Activated CD8-positive, alpha-beta T cell treated with anti-CD3 and anti-CD28 coated beads for 36 hours (primary cell): ENCODE measurements around the gene TEX29. TPM values are rescaled to one million over a fixed set of nuclear protein-coding genes. Genes with fewer than 3 reads are reported as not detected.

ENCODE experiments used
- ATAC-seq: fragments of 200-7000 bp; cut with Tn5 transposase; one replicate; pipeline ENCODE4 v1.10.0; 2021; ENCODE audit warnings: mild to moderate bottlenecking, moderate library complexity
- CTCF ChIA-PET: fragments of 350-600 bp; sonication (Branson Sonifier 250); formaldehyde crosslinking; loops from one replicate; lab custom pipeline; 2021; ENCODE audit warnings: antibody characterized with exemption; lab: Charles Lee
- POLR2A ChIA-PET: fragments of 350-600 bp; sonication (Branson Sonifier 250); formaldehyde crosslinking; loops from one replicate; lab custom pipeline; 2021; ENCODE audit warnings: antibody characterized with exemption; lab: Charles Lee
- DNase-seq: peaks from one replicate; pipeline ENCODE4 v3.0.0-alpha.2; 2020
- H3K27ac Mint-ChIP-seq: one replicate; pipeline ENCODE4 v1.8.0; 2021; ENCODE audit warnings: mild to moderate bottlenecking, mixed read lengths
- H3K27me3 Mint-ChIP-seq: one replicate; pipeline ENCODE4 v1.8.0; 2021; ENCODE audit warnings: mixed read lengths
- H3K36me3 Mint-ChIP-seq: one replicate; pipeline ENCODE4 v1.8.0; 2021; ENCODE audit warnings: low read depth, mixed read lengths
- H3K4me1 Mint-ChIP-seq: one replicate; pipeline ENCODE4 v1.8.0; 2021; ENCODE audit warnings: low read depth, mixed read lengths
- H3K4me3 Mint-ChIP-seq: one replicate; pipeline ENCODE4 v1.8.0; 2021; ENCODE audit warnings: mild to moderate bottlenecking, moderate library complexity, mixed read lengths
- H3K9me3 Mint-ChIP-seq: one replicate; pipeline ENCODE4 v1.8.0; 2021; ENCODE audit warnings: mixed read lengths
- intact Hi-C: fragments of 100-400 bp; cut with micrococcal nuclease; formaldehyde crosslinking; loops from one replicate; pipeline ENCODE4 v1.10.0; 2022
- total RNA-seq, 2 experiments: library from RNA; stranded (reverse); gene quantifications; one replicate each; pipeline ENCODE4 v1.2.3, GENCODE V29; 2021
- TF ChIP-seq, protein P1 (sequence below): fragments of 200-600 bp; IDR thresholded peaks from one replicate; pipeline ENCODE4 v1.8.0; 2022; ENCODE audit warnings: antibody characterized with exemption, mild to moderate bottlenecking

The TEX29 gene
- total RNA-seq, 2 experiments from 2014 or later = 0.50 to 0.67 TPM

DNA sequence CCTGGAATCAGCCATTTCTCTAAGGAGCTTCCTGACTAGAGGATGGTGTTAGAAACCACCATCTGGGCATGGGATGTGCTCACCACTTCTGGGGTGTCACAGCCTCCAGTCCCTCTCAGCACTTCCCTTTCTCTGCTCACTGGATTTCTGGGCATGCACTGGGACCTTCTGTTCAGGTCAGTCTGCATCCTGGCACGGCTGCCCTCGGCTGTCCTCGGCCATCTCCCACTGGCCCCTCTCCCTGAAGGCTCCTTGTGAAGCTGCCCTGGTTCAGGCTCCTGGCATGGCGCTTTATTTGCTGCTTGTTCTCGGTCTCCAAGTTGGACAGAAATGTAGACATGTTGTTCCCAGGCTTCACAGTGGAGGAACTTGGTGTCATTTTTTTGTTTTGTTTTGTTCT is 60.0 kb downstream of the TEX29 start:
- Mint-ChIP-seq H3K27ac (no peak overlapping the region), H3K4me1 (peaks cover 16% of the 10 kb centered on the region), H3K36me3 (no peaks in the 10 kb centered on the region), H3K9me3 (no peaks in the 10 kb centered on the region), H3K4me3 (no peak overlapping the region), H3K27me3 (no peaks in the 10 kb centered on the region)
- ChIA-PET POLR2A (no interaction called here), CTCF (no interaction called here)
- DNase-seq (no peak), ATAC-seq (no peak)
- intact Hi-C loops = no loop called here
- TF ChIP-seq, protein P1, sequence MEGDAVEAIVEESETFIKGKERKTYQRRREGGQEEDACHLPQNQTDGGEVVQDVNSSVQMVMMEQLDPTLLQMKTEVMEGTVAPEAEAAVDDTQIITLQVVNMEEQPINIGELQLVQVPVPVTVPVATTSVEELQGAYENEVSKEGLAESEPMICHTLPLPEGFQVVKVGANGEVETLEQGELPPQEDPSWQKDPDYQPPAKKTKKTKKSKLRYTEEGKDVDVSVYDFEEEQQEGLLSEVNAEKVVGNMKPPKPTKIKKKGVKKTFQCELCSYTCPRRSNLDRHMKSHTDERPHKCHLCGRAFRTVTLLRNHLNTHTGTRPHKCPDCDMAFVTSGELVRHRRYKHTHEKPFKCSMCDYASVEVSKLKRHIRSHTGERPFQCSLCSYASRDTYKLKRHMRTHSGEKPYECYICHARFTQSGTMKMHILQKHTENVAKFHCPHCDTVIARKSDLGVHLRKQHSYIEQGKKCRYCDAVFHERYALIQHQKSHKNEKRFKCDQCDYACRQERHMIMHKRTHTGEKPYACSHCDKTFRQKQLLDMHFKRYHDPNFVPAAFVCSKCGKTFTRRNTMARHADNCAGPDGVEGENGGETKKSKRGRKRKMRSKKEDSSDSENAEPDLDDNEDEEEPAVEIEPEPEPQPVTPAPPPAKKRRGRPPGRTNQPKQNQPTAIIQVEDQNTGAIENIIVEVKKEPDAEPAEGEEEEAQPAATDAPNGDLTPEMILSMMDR = no peak

DNA sequence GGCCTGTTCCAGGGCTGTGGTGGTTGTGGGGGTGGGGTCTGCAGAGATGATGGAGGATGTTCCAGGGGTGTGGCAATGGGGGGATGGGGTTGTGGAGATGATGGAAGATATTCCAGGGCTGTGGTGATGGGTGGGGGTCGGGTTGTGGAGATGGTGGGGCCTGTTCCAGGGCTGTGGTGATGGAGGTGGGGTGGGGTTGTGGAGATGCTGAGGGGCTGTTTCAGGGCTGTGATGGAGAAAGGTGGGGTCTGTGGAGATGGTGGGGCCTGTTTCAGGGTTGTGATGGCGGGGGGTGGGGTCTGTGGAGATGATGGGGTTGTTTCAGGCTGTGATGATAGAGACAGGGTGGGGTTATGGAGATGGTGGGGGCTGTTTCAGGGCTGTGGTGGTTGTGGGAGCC is 62.0 kb downstream of the TEX29 start:
- ChIA-PET CTCF (no interaction called here), POLR2A (no interaction called here)
- intact Hi-C loops = no loop called here
- Mint-ChIP-seq H3K4me1 (peaks cover 20% of the 10 kb centered on the region), H3K36me3 (no peaks in the 10 kb centered on the region), H3K9me3 (no peaks in the 10 kb centered on the region), H3K27me3 (no peaks in the 10 kb centered on the region), H3K27ac (no peak overlapping the region), H3K4me3 (no peak overlapping the region)
- DNase-seq (no peak), ATAC-seq (no peak)
- TF ChIP-seq, protein P1 = no peak

DNA sequence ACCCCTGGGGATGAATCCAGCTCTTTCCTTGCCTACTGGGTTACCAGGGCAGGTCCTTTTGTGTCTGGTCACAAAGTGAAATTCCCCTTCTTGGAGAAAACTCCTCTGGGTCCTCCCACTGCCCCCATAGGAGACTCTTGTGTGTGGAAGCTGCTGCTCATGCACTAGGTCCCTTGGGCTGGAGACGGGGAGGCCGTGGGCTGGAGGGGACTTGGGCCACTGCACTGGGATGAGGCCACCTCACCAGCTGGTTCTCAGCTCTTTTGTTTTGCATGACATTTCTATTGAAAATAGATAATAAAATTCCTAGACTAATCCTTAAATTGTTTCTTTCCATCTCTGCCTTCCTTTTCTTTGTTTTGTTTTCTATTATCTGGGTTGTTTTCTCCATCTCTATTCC is 62.4 kb downstream of the TEX29 start:
- TF ChIP-seq, protein P1 = no peak
- Mint-ChIP-seq H3K9me3 (no peaks in the 10 kb centered on the region), H3K27me3 (no peaks in the 10 kb centered on the region), H3K36me3 (no peaks in the 10 kb centered on the region), H3K4me3 (no peak overlapping the region), H3K27ac (no peak overlapping the region), H3K4me1 (peaks cover 23% of the 10 kb centered on the region)
- DNase-seq (no peak), ATAC-seq (no peak)
- intact Hi-C loops = no loop called here
- POLR2A ChIA-PET = no interaction called here
- CTCF ChIA-PET = no interaction called here

DNA sequence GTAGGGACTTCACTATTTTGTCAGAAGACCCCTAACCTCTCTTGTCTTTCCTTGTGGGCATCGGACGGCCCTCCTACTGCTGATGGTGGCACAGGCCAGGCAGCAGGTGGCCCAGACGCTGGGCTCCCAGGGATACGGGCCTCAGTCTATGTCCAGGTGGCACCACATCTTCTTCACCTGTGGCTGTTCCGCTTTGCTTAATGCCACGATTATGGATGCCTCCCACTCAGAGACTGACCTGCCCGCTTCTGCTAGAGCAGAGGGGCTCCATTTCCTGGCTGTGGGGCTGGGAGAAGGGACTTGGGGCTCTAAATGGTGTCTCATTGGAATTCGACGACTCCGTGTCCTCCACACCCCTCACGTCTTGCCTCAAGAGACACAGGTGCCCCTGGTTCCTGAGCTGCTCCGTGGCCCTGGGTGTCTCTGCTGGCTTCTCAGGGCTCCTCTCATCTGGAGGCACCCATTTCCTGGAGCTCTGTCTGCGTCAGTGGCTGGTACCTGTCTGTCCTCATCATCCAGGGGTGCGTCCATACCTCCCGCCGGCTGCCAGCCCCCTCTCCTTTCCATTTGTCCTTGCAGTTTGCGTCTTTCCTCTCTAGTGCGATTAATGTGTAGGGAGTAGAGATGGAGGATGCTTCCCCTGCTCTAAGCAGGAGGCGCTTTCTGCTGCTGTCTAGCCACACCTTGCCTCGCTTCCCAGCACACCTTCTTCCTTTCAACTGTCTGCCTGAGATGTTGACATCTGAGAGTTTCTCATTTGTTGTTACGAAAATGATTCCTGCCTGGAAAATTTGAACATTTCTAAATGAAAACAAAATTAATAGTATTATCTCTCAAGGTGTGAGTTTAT is 63.4 kb downstream of the TEX29 start:
- H3K27ac Mint-ChIP-seq = no peak overlapping the region
- intact Hi-C loops = no loop called here
- no peaks in the 10 kb centered on the region for H3K9me3 Mint-ChIP-seq
- no peak overlapping the region for H3K4me3 Mint-ChIP-seq
- ChIA-PET CTCF (no interaction called here), POLR2A (no interaction called here)
- TF ChIP-seq, protein P1 = no peak
- ATAC-seq = peak; percentile 37
- no peaks in the 10 kb centered on the region for H3K27me3 Mint-ChIP-seq
- DNase-seq = no peak
- H3K4me1 Mint-ChIP-seq = peaks cover 27% of the 10 kb centered on the region
- no peaks in the 10 kb centered on the region for H3K36me3 Mint-ChIP-seq

DNA sequence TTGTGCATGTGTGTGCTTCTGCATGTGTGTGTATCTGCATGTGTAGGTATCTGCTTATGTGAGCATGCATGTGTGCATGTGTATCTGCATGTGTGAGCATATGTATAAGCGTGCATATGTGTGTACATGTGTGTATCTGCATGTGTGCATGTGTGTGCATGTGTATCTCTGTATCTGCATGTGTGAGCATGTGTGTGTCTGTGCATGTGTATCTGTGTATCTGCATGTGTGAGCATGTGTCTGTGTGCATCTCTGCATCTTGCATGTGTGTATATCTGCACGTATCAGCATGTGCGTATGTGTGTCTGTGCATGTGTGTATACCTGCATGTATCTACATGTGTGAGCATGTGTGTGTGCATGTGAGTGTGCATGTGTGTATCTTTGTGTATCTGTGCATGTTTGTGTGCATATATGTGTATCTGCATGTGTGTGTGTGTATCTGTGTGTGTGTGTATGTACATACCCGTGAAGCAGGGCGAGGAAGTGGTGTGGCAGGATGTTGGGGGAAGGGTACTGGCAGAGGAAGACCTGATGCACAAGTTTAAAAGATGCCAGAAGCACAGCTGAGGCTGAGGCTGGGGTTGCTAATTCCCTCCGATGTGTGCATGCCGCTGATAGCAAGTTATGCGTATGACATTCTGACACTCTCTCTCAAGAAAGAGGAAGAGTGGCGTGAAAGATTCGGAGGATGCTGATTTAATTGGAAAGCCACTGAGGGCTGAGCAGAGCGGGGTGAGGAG is 64.2 kb downstream of the TEX29 start:
- DNase-seq = peak; percentile 56
- TF ChIP-seq, protein P1 = no peak
- Mint-ChIP-seq H3K36me3 (no peaks in the 10 kb centered on the region), H3K27me3 (no peaks in the 10 kb centered on the region), H3K9me3 (no peaks in the 10 kb centered on the region), H3K4me3 (peak overlapping the region; percentile 11), H3K27ac (peak overlapping the region; percentile 27), H3K4me1 (peaks cover 35% of the 10 kb centered on the region)
- POLR2A ChIA-PET = no interaction called here
- peak; percentile 70 for ATAC-seq
- intact Hi-C loops = no loop called here
- CTCF ChIA-PET = no interaction called here
